Stomach (tissue), 4 donors: ENCODE measurements around the gene VCL.

ENCODE experiments used
- EP300 ChIP-seq: sonication (generic); formaldehyde crosslinking; IDR thresholded peaks from one replicate; pipeline ENCODE4 v1.6.1; 2017; ENCODE audit warnings: antibody characterized with exemption
- POLR2A ChIP-seq, 4 donors: fragments of 450-650 bp; IDR thresholded peaks; one replicate each; pipeline ENCODE4 v1.6.1; 2016; ENCODE audit warnings: antibody characterized with exemption in 4 of 4, control low read depth in 2 of 4, mild to moderate bottlenecking in 1 of 4, moderate library complexity in 1 of 4
- POLR2AphosphoS5 ChIP-seq, 3 donors: sonication (generic); formaldehyde crosslinking; IDR thresholded peaks; one replicate each; pipeline ENCODE4 v1.6.1; 2016; ENCODE audit warnings: antibody characterized with exemption in 3 of 3
- TF ChIP-seq, protein P1 (sequence below), 7 experiments: fragments of 450-650 bp in 4 of 7; fragments of 200-600 bp in 3 of 7; sonication (generic) in 3 of 7; IDR thresholded peaks; one replicate each; pipeline ENCODE4 v1.5.1; 2016 to 2019; ENCODE audit warnings: antibody characterized with exemption in 7 of 7, control low read depth in 2 of 7, mild to moderate bottlenecking in 1 of 7

DNA sequence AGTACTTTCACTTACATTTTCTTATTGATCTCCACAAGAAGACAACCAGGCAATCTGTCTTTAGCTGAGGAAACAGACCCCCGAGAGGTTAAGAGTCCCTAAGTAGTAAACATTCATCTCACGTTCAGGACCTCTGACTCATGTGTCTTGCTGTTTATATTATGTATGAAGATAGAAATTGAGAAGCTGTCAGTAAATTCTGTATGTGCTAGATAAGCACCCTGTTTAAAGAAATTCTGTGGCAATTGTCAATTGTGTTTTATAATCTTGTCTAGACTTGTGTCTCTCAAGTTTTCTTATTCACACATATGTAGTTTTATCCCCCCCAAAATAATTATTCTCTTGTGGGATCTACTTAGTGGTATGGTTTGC, 167.6 kb downstream of the VCL start:
- TF ChIP-seq POLR2A (IDR thresholded peaks at IDR 0.05) (no peak), POLR2AphosphoS5 (IDR thresholded peaks at IDR 0.05) (no peak), EP300 (no peak)
- TF ChIP-seq, protein P1, sequence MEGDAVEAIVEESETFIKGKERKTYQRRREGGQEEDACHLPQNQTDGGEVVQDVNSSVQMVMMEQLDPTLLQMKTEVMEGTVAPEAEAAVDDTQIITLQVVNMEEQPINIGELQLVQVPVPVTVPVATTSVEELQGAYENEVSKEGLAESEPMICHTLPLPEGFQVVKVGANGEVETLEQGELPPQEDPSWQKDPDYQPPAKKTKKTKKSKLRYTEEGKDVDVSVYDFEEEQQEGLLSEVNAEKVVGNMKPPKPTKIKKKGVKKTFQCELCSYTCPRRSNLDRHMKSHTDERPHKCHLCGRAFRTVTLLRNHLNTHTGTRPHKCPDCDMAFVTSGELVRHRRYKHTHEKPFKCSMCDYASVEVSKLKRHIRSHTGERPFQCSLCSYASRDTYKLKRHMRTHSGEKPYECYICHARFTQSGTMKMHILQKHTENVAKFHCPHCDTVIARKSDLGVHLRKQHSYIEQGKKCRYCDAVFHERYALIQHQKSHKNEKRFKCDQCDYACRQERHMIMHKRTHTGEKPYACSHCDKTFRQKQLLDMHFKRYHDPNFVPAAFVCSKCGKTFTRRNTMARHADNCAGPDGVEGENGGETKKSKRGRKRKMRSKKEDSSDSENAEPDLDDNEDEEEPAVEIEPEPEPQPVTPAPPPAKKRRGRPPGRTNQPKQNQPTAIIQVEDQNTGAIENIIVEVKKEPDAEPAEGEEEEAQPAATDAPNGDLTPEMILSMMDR (IDR thresholded peaks at IDR 0.05), result no peak
